A204.1 (cell line): ENCODE data around the gene OOSP2.

Experiments
- FAIRE-seq: peaks from 2 replicates; lab custom pipeline; 2012; peaks lifted over from hg19 to GRCh38; lab: Jason Lieb, UNC

The OOSP2 gene

DNA sequence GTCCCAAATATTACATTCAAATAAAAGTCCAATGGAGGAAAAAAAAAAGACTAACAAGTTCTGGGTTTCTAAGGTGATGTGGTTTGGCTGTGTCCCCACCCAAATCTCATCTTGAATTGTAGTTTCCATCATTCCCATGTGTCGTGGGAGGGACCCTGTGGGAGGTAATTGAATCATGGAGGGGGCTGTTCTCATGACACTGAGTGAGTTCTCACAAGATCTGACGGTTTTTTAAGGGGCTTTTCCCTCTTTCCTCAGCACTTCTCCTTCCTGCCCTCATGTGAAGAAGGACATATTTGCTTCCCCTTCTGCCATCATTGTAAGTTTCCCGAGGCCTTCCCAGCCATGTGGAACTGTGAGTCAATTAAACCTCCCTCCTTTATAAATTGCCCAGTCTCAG is 40.3 kb downstream of the OOSP2 start:
- FAIRE-seq = no peak

DNA sequence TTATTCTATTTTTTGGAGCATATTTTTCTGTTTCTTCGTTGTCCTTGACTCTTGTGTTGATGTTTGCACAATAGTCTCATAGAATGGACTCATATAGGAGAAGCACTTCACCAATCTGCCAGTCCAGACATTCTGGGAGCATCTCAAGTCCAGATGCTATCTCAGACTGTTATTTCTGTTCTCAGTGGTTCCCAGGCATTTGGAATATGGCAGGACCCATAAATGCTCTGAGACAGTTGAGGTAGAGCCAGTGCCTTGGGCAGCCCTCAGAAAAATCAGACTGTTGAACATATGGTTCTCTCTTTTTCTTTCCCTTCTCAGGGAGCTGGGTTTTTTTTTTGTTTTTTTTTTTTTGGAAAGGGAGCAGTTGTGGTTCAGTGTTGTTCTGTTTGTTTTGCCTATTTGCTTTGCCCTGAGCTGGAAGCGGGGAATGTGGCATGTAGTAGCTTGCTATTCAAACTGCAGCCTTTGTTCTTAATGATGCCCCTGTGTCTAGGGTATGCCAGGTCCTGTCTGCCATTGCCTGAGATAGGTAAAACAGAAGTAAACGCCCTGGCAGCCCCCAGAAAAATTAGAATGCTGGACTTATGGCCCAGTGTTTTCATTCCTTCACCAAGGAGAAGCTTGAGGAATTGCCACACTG is 44.5 kb downstream of the OOSP2 start:
- no peak for FAIRE-seq

DNA sequence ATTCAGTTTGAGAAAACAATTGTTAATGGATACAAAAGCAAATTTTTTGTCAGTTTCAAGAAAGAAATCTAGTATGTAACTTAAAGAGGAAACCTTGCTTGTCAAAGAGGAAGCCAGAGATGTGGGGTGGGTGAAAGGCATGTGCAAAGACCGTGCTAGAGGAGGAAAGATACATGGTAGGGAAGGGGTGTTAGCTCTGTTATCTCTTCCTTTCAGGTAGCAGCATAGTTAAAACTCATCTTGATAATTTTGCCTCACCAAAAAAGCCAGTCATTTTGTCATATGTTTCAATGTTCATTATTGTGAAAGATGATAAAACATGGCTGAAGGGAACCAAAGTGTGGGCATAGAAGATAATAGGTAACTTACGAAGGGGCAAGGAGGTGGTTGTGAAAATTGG is 45.7 kb downstream of the OOSP2 start:
- FAIRE-seq = no peak

DNA sequence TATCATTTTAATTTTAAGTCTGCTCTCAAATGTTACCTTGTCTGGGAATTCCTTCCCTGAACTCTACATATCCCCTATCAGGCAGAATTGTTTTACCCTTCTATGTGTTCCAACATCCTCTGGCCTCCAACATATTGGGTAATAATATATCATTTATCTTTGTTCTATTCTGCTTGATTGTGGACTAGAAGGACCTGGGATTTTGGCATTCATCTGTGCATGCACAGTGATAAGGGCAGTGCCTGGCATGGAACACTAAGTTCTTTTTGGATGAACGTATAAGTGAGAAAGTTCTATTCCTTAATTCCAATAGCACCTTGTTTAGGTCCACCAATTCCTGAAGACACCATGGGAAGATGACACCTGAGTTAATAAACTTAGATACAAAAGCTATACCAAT is 47.0 kb downstream of the OOSP2 start:
- no peak for FAIRE-seq

DNA sequence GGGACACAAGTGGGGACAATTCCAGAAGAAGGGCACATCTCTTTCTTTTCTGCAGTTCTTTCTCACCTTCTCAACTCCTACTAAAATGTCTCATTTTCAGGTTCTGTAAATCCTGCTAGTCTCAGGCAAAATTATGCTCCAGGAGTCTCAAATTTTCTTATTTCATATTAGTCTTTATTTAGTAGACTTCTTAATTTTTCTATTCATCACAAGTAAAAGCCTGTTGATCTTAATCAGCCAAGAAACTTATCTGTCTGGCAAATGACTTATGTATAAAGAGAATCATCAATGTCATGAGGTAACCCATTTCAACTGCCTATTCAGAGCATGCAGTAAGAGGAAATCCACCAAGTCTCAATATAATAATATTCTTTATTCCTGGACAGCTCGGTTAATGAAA is 48.2 kb downstream of the OOSP2 start, which contains the start of gene MS4A2:
TSS of gene MS4A2 (plus strand) at position 301 of the 400 bp plus-strand sequence. CDS start 102 bp downstream, outside the sequence.
- FAIRE-seq = no peak

DNA sequence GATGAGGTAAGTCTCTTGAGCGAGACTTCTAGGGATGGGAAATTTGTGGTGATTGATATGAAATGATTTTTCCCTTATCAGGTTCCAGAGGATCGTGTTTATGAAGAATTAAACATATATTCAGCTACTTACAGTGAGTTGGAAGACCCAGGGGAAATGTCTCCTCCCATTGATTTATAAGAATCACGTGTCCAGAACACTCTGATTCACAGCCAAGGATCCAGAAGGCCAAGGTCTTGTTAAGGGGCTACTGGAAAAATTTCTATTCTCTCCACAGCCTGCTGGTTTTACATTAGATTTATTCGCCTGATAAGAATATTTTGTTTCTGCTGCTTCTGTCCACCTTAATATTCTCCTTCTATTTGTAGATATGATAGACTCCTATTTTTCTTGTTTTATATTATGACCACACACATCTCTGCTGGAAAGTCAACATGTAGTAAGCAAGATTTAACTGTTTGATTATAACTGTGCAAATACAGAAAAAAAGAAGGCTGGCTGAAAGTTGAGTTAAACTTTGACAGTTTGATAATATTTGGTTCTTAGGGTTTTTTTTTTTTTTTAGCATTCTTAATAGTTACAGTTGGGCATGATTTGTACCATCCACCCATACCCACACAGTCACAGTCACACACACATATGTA is 55.4 kb downstream of the OOSP2 start:
- FAIRE-seq = no peak

DNA sequence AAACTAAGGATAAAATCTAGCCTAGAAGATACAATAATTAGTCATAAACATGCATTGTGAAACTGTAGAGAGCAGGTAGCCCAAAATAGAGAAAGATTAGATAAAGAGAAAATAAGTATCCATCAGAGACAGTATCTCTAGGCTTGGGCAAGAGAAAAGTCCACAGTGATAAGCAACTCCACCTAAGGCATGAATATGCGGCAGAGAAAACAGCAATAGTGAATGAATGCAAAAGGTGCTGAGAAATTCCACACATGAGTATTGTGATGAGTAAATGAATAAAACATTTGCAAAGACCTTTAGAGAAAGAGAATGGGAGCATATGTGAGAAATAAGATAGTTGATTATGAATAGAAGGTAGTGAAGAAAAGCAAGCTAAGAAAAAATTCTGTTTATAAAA is 57.0 kb downstream of the OOSP2 start:
- FAIRE-seq = no peak
